ENCODE results near the gene AGRN. TPM values are rescaled to one million over a fixed set of nuclear protein-coding genes. Genes with fewer than 3 reads are reported as not detected.
"Not testable (repeated sequence)": the region's sequence is repeated elsewhere in the genome, so short reads cannot be mapped to it uniquely, and the experiment has no call there.

AGRN gene
- total RNA-seq, 6 experiments from 2014 or later: 131 to 164 (median 140) TPM

GRCh38 chr1:1065265-1065939 lies 45.5 kb downstream of the AGRN start:
- Mint-ChIP-seq H3K36me3 (ENCODE audit: low read depth) (no peaks in the 10 kb centered on the region), H3K27ac (no peak overlapping the region), H3K4me3 (no peak overlapping the region), H3K27me3 (ENCODE audit: insufficient read depth) (peaks cover 4% of the 10 kb centered on the region; the same call in 1 of the 2 replicates), H3K4me1 (ENCODE audit: low read depth) (no peaks in the 10 kb centered on the region), H3K9me3 (no peaks in the 10 kb centered on the region)
- TF ChIP-seq CTCF (IDR thresholded peaks at IDR 0.05): no peak
- DNase-seq: no peak

GRCh38 chr1:1065940-1066304 lies 46.0 kb downstream of the AGRN start:
- not testable (repeated sequence) for H3K27me3 Mint-ChIP-seq (ENCODE audit: insufficient read depth); H3K4me1 Mint-ChIP-seq (ENCODE audit: low read depth)

GRCh38 chr1:1066403-1067283 lies 46.7 kb downstream of the AGRN start:
- no peaks in the 10 kb centered on the region for H3K9me3 Mint-ChIP-seq
- H3K27me3 Mint-ChIP-seq (ENCODE audit: insufficient read depth): peaks cover 4% of the 10 kb centered on the region
- H3K4me1 Mint-ChIP-seq (ENCODE audit: low read depth): no peaks in the 10 kb centered on the region
- DNase-seq: no peak
- no peak overlapping the region for H3K27ac Mint-ChIP-seq
- TF ChIP-seq CTCF (IDR thresholded peaks at IDR 0.05): no peak
- no peak overlapping the region for H3K4me3 Mint-ChIP-seq
- no peaks in the 10 kb centered on the region for H3K36me3 Mint-ChIP-seq (ENCODE audit: low read depth)

More at GRCh38 chr1:1065940-1066304, 46.0 kb downstream of the AGRN start:
- not testable (repeated sequence) for H3K9me3 Mint-ChIP-seq; H3K36me3 Mint-ChIP-seq (ENCODE audit: low read depth); H3K4me3 Mint-ChIP-seq; H3K27ac Mint-ChIP-seq; DNase-seq

- Mint-ChIP-seq H3K4me3 (no peak overlapping the region), H3K27me3 (ENCODE audit: insufficient read depth) (peaks cover 4% of the 10 kb centered on the region), H3K9me3 (no peaks in the 10 kb centered on the region), H3K36me3 (ENCODE audit: low read depth) (no peaks in the 10 kb centered on the region), H3K27ac (no peak overlapping the region), H3K4me1 (ENCODE audit: low read depth) (no peaks in the 10 kb centered on the region)
- TF ChIP-seq CTCF (IDR thresholded peaks at IDR 0.05): no peak
- DNase-seq: no peak
These were observed 47.5 kb downstream of the AGRN start for GRCh38 chr1:1067284-1067859.

GRCh38 chr1:1067860-1068516 lies 48.1 kb downstream of the AGRN start:
- Mint-ChIP-seq H3K27ac (no peak overlapping the region), H3K4me3 (peak overlapping the region; percentile 41; the same call in 1 of the 2 replicates), H3K36me3 (ENCODE audit: low read depth) (no peaks in the 10 kb centered on the region), H3K9me3 (no peaks in the 10 kb centered on the region), H3K4me1 (ENCODE audit: low read depth) (no peaks in the 10 kb centered on the region), H3K27me3 (ENCODE audit: insufficient read depth) (peaks cover 4% of the 10 kb centered on the region)
- TF ChIP-seq CTCF (IDR thresholded peaks at IDR 0.05): no peak
- DNase-seq: no peak

Measured in HFFc6 (cell line).